ENCODE results near the gene NEDD9.

DNA sequence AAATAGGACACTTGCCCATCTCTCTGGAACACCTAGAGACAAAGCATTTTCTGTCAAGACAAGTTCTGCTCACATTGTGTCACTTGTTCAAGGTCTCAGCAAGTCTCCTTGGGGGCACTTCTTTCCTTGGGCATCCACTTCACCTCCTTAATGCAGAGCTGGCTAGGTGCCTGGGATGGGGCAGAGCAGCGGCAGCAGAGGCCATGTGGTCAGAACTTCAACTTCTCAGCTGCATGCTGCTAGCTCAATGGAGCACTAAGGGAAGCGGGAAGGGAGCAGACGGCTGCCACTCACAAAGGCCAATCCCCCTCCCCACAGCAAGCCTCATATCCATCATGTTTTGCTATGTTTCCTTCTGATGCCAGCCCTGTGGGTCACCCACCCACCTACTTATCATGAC, 31.5 kb downstream of the NEDD9 start:
- no peak for TF ChIP-seq POLR2AphosphoS5 (IDR thresholded peaks at IDR 0.05; ENCODE audit: low read depth, low read length)
- TF ChIP-seq, protein P1, sequence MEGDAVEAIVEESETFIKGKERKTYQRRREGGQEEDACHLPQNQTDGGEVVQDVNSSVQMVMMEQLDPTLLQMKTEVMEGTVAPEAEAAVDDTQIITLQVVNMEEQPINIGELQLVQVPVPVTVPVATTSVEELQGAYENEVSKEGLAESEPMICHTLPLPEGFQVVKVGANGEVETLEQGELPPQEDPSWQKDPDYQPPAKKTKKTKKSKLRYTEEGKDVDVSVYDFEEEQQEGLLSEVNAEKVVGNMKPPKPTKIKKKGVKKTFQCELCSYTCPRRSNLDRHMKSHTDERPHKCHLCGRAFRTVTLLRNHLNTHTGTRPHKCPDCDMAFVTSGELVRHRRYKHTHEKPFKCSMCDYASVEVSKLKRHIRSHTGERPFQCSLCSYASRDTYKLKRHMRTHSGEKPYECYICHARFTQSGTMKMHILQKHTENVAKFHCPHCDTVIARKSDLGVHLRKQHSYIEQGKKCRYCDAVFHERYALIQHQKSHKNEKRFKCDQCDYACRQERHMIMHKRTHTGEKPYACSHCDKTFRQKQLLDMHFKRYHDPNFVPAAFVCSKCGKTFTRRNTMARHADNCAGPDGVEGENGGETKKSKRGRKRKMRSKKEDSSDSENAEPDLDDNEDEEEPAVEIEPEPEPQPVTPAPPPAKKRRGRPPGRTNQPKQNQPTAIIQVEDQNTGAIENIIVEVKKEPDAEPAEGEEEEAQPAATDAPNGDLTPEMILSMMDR (IDR thresholded peaks at IDR 0.05) = no peak
- TF ChIP-seq, protein P2, sequence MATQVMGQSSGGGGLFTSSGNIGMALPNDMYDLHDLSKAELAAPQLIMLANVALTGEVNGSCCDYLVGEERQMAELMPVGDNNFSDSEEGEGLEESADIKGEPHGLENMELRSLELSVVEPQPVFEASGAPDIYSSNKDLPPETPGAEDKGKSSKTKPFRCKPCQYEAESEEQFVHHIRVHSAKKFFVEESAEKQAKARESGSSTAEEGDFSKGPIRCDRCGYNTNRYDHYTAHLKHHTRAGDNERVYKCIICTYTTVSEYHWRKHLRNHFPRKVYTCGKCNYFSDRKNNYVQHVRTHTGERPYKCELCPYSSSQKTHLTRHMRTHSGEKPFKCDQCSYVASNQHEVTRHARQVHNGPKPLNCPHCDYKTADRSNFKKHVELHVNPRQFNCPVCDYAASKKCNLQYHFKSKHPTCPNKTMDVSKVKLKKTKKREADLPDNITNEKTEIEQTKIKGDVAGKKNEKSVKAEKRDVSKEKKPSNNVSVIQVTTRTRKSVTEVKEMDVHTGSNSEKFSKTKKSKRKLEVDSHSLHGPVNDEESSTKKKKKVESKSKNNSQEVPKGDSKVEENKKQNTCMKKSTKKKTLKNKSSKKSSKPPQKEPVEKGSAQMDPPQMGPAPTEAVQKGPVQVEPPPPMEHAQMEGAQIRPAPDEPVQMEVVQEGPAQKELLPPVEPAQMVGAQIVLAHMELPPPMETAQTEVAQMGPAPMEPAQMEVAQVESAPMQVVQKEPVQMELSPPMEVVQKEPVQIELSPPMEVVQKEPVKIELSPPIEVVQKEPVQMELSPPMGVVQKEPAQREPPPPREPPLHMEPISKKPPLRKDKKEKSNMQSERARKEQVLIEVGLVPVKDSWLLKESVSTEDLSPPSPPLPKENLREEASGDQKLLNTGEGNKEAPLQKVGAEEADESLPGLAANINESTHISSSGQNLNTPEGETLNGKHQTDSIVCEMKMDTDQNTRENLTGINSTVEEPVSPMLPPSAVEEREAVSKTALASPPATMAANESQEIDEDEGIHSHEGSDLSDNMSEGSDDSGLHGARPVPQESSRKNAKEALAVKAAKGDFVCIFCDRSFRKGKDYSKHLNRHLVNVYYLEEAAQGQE (IDR thresholded peaks at IDR 0.05; ENCODE audit: insufficient read depth in 1 of 2, low read depth in 2 of 2, low read length in 1 of 2) = no peak
